ENCODE results near the gene CTBP1. TPM values are rescaled to one million over a fixed set of nuclear protein-coding genes. Genes with fewer than 3 reads are reported as not detected.

CTBP1 gene
- total and polyA plus RNA-seq, 4 donors, result 98.8 to 232 (median 168) TPM

- Histone ChIP-seq H3K4me1 (ENCODE audit: control insufficient read depth, insufficient read depth, low read length) (peaks cover 8% of the 10 kb centered on the region), H3K36me3 (ENCODE audit: control insufficient read depth, insufficient read depth, low read length) (peaks cover 6% of the 10 kb centered on the region), H3K9me3 (ENCODE audit: control insufficient read depth, insufficient read depth, low read length) (no peaks in the 10 kb centered on the region), H3K27me3 (ENCODE audit: control insufficient read depth, insufficient read depth, low read length) (no peaks in the 10 kb centered on the region), H3K27ac (ENCODE audit: low read depth, low read length) (no peak overlapping the region), H3K4me3 (ENCODE audit: low read depth, low read length) (no peak overlapping the region)
- no peak for DNase-seq (ENCODE audit: low read depth in 4 of 6, low spot score in 6 of 6)
- 85% methylated on average over 9 of the region's 11 CpGs for WGBS (ENCODE audit: insufficient coverage)
Measured at GRCh38 chr4:1285151-1285789, 36.3 kb upstream of the CTBP1 start.

DNA sequence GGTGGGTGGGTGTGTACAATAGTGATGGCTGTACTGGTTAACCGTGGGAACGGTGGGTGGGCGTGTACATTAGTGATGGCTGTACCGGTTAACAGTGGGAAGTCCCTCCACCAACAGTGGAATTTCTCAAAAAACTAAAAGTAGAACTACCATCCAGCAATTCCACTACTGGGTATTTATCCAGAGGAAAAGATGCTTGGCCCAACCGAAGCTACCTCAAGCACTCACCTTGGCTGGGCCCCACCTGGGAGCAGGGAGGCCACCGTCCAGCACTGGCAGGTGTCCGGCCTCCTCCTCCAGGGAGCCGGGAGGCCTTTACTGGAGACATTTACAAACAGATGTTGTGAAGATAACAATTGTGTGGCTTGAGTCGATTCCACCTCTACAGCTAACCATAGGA, 34.8 kb upstream of the CTBP1 start:
- 85% methylated on average over 3 of the region's 9 CpGs for WGBS (ENCODE audit: insufficient coverage)
- Histone ChIP-seq H3K9me3 (ENCODE audit: control insufficient read depth, insufficient read depth, low read length) (no peaks in the 10 kb centered on the region), H3K36me3 (ENCODE audit: control insufficient read depth, insufficient read depth, low read length) (peaks cover 7% of the 10 kb centered on the region), H3K27me3 (ENCODE audit: control insufficient read depth, insufficient read depth, low read length) (no peaks in the 10 kb centered on the region), H3K4me1 (ENCODE audit: control insufficient read depth, insufficient read depth, low read length) (peaks cover 3% of the 10 kb centered on the region), H3K27ac (ENCODE audit: low read depth, low read length) (no peak overlapping the region), H3K4me3 (ENCODE audit: low read depth, low read length) (no peak overlapping the region)
- no peak for DNase-seq (ENCODE audit: low read depth in 4 of 6, low spot score in 6 of 6)

GRCh38 chr4:1279253-1279652, 30.3 kb upstream of the CTBP1 start:
- WGBS (ENCODE audit: insufficient coverage), result 86% methylated on average over 10 of the region's 10 CpGs
- no peaks in the 10 kb centered on the region for H3K4me1 ChIP-seq (ENCODE audit: control insufficient read depth, insufficient read depth, low read length)
- H3K9me3 ChIP-seq (ENCODE audit: control insufficient read depth, insufficient read depth, low read length), result no peaks in the 10 kb centered on the region
- H3K4me3 ChIP-seq (ENCODE audit: low read depth, low read length), result no peak overlapping the region
- H3K36me3 ChIP-seq (ENCODE audit: control insufficient read depth, insufficient read depth, low read length), result peaks cover 5% of the 10 kb centered on the region
- DNase-seq (ENCODE audit: low read depth in 4 of 6, low spot score in 6 of 6), result no peak
- no peak overlapping the region for H3K27ac ChIP-seq (ENCODE audit: low read depth, low read length)
- no peaks in the 10 kb centered on the region for H3K27me3 ChIP-seq (ENCODE audit: control insufficient read depth, insufficient read depth, low read length)

DNA sequence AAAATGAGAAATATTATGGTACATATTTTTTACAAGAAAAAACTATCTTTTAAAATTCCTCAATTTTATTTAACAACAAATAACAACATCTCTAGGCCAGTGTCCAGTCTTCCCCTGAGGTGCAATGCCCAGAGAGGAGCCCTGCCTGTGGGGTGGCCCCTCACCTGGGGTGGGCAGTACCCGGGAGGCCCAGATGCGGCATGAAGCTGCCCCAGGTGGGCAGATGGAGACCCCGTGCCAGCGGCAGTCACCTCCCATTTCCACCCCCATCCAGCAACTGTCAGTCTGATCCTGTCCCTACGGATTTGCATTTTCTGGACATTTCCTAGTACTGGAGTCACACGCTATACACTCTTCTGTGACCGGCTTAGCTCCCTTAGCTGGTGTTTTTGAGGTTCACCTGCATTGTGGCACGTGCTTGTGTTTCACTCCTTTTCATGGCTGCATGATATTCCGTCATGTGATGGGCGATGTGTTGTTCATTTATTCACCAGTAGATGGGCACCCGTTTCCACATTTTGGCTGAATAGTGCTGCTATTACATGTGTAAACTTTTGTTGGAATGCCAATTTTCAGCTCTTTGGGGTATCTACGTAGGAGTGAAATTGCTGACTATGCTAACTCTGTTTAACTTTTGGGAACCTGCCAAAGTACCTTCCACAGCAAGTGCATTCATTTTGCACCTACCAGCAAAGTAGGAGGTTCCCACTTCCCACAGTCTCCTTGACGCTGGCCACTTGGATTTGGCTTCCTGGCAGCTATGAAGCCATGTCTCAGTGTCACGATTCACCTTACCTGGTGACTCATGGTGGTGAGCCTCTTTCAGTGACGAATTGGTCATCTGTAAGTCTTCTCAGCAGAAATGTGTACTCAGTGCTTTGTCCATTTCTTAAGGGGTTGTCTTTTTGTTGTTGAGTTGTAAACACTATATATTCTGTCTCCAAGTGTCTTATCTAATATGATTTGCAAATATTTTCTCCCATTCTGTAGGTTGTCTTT, 29.0 kb upstream of the CTBP1 start:
- H3K9me3 ChIP-seq (ENCODE audit: control insufficient read depth, insufficient read depth, low read length), result no peaks in the 10 kb centered on the region
- no peaks in the 10 kb centered on the region for H3K4me1 ChIP-seq (ENCODE audit: control insufficient read depth, insufficient read depth, low read length)
- peaks cover 5% of the 10 kb centered on the region for H3K36me3 ChIP-seq (ENCODE audit: control insufficient read depth, insufficient read depth, low read length)
- H3K27ac ChIP-seq (ENCODE audit: low read depth, low read length), result no peak overlapping the region
- H3K4me3 ChIP-seq (ENCODE audit: low read depth, low read length), result no peak overlapping the region
- WGBS (ENCODE audit: insufficient coverage), result 85% methylated on average over 12 of the region's 15 CpGs
- DNase-seq (ENCODE audit: low read depth in 4 of 6, low spot score in 6 of 6), result no peak
- no peaks in the 10 kb centered on the region for H3K27me3 ChIP-seq (ENCODE audit: control insufficient read depth, insufficient read depth, low read length)

- Histone ChIP-seq H3K27ac (ENCODE audit: low read depth, low read length) (no peak overlapping the region), H3K36me3 (ENCODE audit: control insufficient read depth, insufficient read depth, low read length) (peaks cover 5% of the 10 kb centered on the region), H3K27me3 (ENCODE audit: control insufficient read depth, insufficient read depth, low read length) (no peaks in the 10 kb centered on the region), H3K4me3 (ENCODE audit: low read depth, low read length) (no peak overlapping the region), H3K4me1 (ENCODE audit: control insufficient read depth, insufficient read depth, low read length) (no peaks in the 10 kb centered on the region), H3K9me3 (ENCODE audit: control insufficient read depth, insufficient read depth, low read length) (no peaks in the 10 kb centered on the region)
- 71% methylated on average over 1 of the region's 2 CpGs for WGBS (ENCODE audit: insufficient coverage)
- no peak for DNase-seq (ENCODE audit: low read depth in 4 of 6, low spot score in 6 of 6)
Measured at GRCh38 chr4:1276984-1277383, 28.1 kb upstream of the CTBP1 start.

DNA sequence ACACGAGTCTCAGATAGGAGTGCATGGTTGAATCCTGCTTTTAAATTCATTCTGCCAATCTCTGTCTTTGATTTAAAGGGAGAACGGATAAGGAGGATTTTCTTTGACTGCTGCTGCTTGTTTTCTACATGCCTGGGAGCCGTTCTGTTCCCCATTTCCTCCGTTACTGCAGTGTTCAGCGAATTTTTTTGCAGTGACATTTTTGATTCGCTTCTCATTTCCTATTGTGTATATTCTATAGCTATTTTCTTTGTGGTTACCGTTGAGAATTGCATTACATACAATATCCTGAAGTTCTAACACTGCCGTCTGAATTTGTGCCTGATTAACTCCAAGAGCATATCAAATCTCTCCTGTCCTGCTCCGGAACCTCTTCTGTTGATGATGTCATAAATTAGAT, 25.9 kb upstream of the CTBP1 start:
- DNase-seq (ENCODE audit: low read depth in 4 of 6, low spot score in 6 of 6), result no peak
- Histone ChIP-seq H3K27ac (ENCODE audit: low read depth, low read length) (no peak overlapping the region), H3K36me3 (ENCODE audit: control insufficient read depth, insufficient read depth, low read length) (peaks cover 5% of the 10 kb centered on the region), H3K4me3 (ENCODE audit: low read depth, low read length) (no peak overlapping the region), H3K9me3 (ENCODE audit: control insufficient read depth, insufficient read depth, low read length) (peaks cover 2% of the 10 kb centered on the region), H3K27me3 (ENCODE audit: control insufficient read depth, insufficient read depth, low read length) (no peaks in the 10 kb centered on the region), H3K4me1 (ENCODE audit: control insufficient read depth, insufficient read depth, low read length) (no peaks in the 10 kb centered on the region)
- WGBS (ENCODE audit: insufficient coverage), result no CpG with 5 or more reads among the region's 9 CpGs

GRCh38 chr4:1271686-1272085, 22.8 kb upstream of the CTBP1 start:
- 90% methylated on average over 4 of the region's 5 CpGs for WGBS (ENCODE audit: insufficient coverage)
- DNase-seq (ENCODE audit: low read depth in 4 of 6, low spot score in 6 of 6), result no peak
- H3K9me3 ChIP-seq (ENCODE audit: control insufficient read depth, insufficient read depth, low read length), result peaks cover 4% of the 10 kb centered on the region

GRCh38 chr4:1269209-1269608, 20.3 kb upstream of the CTBP1 start:
- Histone ChIP-seq H3K36me3 (ENCODE audit: control insufficient read depth, insufficient read depth, low read length) (peaks cover 5% of the 10 kb centered on the region), H3K4me3 (ENCODE audit: low read depth, low read length) (no peak overlapping the region), H3K9me3 (ENCODE audit: control insufficient read depth, insufficient read depth, low read length) (peaks cover 4% of the 10 kb centered on the region), H3K4me1 (ENCODE audit: control insufficient read depth, insufficient read depth, low read length) (no peaks in the 10 kb centered on the region), H3K27ac (ENCODE audit: low read depth, low read length) (no peak overlapping the region), H3K27me3 (ENCODE audit: control insufficient read depth, insufficient read depth, low read length) (no peaks in the 10 kb centered on the region)
- DNase-seq (ENCODE audit: low read depth in 4 of 6, low spot score in 6 of 6), result no peak

More at GRCh38 chr4:1271686-1272085, 22.8 kb upstream of the CTBP1 start:
- Histone ChIP-seq H3K27ac (ENCODE audit: low read depth, low read length) (no peak overlapping the region), H3K27me3 (ENCODE audit: control insufficient read depth, insufficient read depth, low read length) (no peaks in the 10 kb centered on the region), H3K4me1 (ENCODE audit: control insufficient read depth, insufficient read depth, low read length) (no peaks in the 10 kb centered on the region), H3K4me3 (ENCODE audit: low read depth, low read length) (no peak overlapping the region), H3K36me3 (ENCODE audit: control insufficient read depth, insufficient read depth, low read length) (no peaks in the 10 kb centered on the region)

DNA sequence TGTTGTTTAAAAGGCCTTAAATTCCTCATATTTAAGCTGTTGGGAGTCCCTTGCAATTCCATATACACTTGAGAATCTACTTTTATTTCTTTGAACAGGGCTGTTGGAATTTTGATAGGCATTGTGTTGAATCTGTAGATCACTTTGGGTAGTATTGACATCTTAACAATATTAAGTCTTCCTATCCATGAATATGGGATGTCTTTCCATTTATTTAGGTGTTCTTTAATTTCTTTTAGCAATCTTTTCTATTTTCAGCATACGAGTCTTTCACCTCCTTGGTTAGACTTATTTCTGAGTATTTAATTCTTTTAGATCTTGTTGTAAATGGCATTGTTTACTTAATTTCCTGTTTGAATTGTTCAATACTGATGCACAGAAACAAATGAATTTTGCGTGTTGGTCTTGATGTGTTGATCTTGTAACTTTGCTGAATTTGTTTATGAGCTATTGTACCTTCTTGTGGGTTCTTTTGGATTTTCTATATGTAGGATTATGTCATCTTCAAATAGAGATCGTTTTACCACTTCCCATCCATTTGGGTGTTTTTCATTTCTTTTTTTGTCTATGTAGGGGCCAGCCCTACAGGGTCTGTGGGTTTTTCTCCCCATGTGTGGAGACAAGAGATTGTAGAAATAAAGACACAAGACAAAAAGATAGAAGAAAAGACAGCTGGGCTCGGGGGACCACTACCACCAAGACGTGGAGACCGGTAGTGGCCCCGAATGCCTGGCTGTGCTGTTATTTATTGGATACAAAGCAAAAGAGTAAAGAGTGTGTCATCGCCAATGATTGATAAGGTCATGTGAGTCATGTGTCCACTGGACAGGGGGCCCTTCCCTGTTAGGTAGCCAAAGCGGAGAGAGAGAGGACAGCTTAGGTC, 18.2 kb upstream of the CTBP1 start:
- Histone ChIP-seq H3K36me3 (ENCODE audit: control insufficient read depth, insufficient read depth, low read length) (peaks cover 5% of the 10 kb centered on the region), H3K27me3 (ENCODE audit: control insufficient read depth, insufficient read depth, low read length) (no peaks in the 10 kb centered on the region), H3K9me3 (ENCODE audit: control insufficient read depth, insufficient read depth, low read length) (peaks cover 4% of the 10 kb centered on the region), H3K4me1 (ENCODE audit: control insufficient read depth, insufficient read depth, low read length) (no peaks in the 10 kb centered on the region), H3K27ac (ENCODE audit: low read depth, low read length) (no peak overlapping the region), H3K4me3 (ENCODE audit: low read depth, low read length) (no peak overlapping the region)
- DNase-seq (ENCODE audit: low read depth in 4 of 6, low spot score in 6 of 6), result no peak
- WGBS (ENCODE audit: insufficient coverage), result 97% methylated on average over 5 of the region's 9 CpGs

Measured in spinal cord (tissue), 10 donors.